HG03060 (cell line): ENCODE results near the gene HES4.
"Not testable (repeated sequence)": the region's sequence is repeated elsewhere in the genome, so short reads cannot be mapped to it uniquely, and the experiment has no call there.

ENCODE experiments used
- ATAC-seq: cut with Tn5 transposase; IDR thresholded peaks from one replicate; pipeline ENCODE4 v1.9.1; 2021; ENCODE audit warnings: low read depth, moderate number of reproducible peaks; ENCODE audit not compliant: unreplicated experiment

Gene HES4

DNA sequence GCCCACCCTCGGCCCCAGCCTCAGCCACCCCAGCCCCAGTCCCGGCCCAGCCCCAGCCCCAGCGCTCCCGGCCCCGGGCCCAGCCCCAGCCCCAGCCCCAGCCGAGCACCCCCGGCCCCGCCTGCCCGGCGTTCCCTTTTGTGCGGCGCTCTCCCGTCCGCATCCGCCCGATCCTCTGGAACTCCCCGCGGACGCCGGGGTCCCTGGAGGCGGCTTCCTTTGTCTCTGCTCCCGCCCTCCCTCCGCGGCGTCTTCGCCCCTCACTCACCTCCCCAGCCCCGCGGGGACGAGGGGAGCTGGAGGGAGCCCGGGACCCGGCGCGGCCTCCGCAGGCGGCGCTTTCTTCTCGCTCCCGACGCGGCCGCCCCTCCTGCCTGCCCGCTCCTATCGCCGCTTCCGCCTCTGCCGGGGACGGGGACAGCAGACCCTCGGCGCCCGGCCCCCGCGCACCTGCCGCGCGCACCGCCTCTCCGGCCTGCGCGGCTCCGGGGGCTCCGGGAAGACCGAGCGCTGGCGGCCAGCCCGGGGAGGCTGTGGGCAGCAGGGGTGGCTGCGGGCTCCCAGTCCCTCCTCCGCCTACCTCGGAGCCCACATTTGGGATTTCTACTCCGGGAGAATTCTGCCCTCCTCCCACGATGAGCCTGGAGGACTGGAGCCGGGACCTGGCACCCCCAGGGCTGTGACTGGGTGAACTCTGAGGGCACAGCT lies 34.0 kb upstream of the HES4 start:
- no peak for ATAC-seq

DNA sequence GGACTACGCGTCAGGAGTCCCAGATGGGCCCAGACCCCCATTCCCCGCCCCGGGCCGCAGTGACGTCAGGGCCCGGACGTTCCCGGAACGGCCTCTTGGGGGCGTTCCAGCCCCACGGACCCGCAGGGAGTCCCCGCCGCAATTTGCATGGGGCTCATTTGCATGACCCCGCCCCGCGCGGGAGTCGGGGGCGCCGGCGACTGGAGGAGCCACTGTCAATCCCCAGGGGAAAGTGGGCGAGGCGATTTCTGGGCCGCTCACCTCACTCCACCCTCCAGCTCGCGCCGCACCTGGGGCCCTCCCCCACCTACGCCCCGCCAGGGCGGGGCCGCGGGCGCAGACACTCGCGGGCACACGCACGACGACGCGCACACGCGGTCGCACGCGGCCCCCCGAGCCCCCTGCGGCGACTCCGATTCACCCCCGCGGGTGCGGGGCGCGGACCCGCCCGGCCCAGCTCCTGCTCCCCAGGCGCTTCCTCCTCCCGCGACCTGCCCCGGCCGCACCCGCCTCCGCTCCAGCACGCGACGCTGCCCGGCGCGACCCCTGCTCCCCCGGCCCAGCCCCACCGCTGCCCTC lies 33.2 kb upstream of the HES4 start:
- peak; percentile 77 for ATAC-seq

DNA sequence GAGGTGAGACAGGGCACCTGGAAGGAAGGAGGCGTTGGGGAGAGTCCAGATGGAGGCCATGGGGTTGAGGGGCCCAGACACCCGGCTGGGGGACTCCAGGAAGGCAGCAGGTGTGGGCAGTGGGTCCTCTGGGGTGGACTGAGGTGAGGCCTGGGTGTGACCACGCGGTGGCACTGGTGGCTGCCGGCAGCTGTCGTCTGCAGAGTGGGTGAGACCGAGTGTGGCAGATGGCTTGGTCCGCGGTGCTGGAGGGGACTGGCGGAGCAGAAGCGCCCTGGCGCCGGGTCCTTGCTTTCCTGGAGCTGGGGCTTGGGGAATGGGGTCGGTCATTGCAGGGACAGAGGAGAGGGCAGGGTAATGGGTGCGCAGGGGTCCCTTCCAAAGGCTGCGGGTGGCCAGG lies 32.5 kb upstream of the HES4 start:
- ATAC-seq, result no peak

DNA sequence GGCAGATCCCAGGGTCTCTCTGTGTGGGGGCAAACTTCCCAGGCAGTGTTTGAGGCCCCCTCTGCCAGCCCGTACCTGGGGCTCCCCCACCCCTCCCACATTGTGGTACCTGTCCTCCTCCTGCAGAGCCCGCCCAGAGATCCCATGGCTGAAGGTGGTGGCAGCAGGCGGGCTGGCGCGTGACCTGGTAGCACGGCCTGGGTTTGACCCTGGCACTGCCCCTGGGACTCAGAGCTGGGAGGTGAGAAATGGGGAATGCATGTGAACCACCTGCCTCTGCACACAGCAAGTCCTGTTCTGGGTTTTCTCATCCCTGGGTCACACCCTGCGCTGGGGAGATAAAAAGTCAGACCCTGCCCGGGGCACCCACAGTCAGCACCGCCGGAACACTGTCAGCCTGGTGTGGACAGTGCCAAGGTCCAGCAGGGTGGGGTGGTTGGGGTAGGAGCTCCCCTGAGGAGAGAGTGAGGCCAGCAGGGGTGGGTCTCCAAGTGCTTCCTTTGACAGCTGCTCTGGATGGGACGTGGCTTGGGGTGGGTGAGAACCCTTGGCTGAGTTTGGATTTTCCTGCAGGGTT lies 31.9 kb upstream of the HES4 start:
- ATAC-seq, result no peak

DNA sequence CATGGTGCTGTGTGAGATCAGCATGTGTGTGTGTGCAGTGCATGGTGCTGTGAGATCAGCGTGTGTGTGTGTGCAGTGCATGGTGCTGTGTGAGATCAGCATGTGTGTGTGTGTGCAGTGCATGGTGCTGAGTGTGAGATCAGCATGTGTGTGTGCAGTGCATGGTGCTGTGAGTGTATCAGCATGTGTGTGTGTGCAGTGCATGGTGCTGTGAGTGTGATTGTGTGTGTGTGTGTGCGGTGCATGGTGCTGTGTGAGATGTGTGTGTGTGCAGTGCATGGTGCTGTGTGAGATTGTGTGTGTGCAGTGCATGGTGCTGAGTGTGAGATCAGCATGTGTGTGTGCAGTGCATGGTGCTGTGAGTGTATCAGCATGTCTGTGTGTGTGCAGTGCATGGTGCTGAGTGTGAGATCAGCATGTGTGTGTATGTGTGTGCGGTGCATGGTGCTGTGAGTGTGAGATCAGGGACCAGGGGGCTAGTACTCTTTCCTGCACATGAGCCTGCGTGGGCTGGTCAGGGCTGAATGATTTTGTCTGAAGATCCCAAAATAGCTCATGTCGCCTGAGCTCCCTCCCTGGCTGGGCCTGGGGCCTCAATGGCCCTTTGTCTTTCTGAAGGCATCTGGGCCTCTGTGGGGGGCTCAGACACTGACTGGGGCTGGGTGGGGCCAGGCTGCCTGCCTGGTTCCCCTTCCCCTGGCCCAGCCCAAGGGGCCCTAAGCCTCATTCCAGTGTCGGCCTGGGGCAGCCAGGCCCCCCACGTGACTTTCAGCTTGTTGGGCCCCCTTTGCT lies 31.2 kb upstream of the HES4 start:
- not testable (repeated sequence) for ATAC-seq

DNA sequence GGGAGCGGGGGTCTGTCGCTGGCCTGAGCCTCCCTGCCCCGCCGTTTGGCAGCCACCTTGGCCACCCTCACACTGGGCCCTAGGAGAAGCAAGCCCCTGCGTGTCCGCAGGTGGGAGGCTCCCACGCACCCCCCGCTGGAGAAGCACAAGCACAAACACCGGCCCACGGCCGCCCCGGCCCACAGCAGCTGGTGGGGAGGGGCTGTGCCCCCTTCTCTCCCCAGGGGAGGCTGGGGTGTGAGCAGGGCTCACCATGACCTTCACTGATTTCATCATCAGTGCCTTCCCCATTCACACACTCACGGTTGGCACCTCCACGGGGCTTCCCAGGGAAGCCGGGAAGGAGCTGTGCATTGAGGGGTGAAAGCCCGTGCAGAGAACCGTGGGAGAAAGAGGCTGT lies 27.9 kb upstream of the HES4 start:
- no peak for ATAC-seq

DNA sequence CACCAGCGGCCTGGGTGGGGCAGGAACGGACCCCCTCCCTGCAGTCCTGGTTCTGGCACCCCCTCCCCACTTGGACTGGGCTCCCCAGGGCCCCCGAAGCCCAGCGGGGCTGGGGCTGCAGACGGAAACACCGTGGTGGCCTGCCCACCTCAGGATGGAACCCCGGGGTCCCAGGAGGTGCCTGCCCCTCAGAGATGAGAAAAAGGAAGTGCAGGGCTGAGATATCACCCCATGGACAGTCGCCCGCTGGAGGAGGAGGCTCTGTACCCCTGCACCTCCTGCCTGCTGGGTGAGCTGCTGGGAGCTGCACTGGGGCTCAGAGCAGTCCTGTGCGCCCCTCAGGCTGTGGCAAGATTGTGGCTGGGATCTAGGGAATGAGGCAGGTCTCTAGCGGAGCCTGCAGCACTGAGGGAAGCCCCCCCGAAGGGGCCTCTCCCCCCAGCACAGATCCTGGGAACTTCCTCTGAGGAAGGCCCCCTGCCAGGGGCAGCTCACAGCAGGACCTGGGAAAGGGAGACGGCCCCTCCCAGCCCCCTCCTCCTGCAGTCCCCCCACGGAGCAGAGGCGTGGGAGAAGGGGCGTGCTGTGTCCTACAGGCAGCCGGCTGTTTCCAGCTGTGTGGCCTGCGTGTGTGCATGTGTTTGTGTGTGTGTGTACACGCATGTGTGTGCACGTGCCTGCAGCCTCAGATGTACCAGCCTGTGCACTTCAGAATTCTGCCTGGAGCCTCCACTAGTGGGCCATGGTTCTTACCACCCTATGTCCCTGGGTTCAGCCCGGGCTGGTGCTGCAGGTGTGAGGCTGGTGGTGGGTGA lies 26.9 kb upstream of the HES4 start:
- ATAC-seq, result no peak

DNA sequence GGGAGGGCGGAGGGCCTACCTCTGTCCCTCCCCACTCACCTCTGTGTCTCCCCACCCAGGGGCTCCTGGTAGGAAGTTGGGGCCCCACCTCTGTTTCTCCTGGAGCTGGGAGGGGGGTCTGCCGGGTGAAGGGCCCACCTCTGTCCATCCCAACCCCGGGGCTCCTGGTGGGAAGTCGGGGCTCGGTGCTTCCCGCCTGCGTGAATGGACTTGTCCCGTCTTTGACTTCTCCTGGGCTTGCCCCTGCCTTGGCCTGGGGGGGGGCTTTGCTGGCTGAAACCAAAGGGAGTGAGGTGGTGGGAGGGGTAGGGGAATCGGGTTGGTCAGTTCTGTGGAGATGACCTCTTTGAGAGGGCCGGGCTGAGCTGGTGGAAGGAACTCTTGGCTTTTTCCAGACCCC lies 25.8 kb upstream of the HES4 start:
- ATAC-seq, result no peak

DNA sequence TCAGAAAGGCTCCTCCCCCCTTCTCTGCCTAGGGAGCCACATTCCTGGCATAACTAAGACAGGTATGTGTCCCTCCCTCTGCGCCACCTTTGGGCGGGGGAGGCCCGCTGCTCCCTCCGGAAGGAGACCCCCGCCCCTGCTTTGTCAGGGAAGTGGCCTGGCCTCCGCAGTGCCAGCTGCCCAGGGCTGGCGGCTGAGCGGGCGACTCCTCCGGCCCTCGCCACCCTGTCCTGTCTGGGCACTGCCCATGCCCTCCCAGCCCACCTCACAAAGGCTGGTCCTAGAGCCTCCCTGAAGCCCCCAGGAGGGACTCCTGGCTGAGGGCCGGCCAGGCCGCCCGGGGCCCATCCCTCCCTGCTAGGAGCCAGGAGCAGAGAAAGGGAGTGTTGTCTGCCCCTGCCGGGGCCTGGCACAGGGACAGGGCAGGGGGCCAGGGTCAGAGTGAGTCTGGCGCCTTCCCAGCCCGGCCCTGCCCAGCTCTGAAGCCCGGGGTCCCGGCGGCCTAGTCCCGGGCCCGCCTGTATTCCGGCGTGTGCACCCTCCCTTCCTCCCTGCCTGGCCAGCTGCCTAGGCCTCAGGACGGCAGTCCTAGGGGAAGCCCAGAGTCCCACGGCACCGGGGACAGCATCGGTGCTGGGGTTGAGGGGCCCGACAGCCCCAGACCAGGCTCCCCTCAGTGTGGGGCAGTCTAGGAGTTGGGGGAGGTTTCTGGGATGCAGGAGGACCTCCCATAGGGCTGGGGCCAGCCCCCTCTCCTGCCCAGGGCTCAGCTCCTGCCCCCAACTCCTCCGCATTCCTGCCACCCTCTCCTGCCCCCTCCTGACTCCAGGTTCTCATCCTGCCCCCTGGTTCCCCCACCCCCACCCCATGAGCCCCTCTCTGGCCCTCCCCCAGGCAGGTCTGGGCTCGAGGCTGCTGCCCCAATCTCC lies 25.1 kb upstream of the HES4 start:
- no peak for ATAC-seq

DNA sequence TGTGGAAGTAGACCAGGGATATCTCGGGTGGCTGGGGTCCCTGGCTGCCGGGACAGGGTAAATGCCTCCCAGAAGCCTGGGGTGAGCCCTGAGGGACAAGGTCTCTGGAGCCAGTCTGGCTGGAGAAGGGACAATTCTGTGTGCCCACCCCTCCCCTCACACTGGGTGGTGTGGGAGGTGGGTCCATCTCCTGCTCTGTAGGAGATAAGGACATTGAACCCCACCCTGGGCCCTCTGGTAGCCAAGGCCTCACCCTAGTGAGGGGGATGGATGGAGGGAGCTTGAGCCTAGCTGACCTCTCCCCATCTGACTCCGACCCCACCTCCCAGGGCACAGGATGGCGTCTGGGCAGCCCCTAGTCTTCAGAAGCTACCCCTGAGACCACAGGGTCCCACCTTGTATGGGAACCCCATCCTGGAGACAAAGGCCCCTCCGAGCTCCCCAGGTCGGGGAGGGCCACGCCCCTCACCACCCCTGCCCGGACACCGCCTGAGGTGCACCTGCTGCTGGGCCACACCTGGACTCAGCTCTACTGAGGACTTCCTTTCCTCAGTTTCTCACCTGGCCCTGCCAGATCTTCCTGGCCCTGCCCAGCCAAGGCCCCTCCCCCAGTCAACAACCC lies 24.4 kb upstream of the HES4 start:
- no peak for ATAC-seq

DNA sequence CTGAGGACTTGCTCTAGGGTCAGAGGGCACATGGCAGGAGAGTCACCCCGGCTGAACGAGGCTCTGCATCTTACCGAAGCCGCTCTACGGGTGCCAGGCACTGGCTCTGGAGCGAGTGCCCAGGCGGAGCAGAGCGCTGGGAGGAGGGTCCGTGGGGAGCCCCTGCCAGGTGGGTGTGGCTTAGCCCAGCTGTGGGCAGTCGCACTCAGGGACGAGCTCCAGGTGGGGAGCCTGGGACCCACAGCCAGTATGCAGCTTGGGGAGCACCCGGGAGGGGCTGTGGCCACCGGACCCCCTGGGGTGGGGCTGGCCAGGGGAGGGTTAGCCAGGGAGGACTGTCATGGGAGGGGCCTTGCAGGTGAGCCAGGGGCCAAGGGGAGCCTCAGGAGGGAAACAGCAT lies 23.8 kb upstream of the HES4 start:
- no peak for ATAC-seq

DNA sequence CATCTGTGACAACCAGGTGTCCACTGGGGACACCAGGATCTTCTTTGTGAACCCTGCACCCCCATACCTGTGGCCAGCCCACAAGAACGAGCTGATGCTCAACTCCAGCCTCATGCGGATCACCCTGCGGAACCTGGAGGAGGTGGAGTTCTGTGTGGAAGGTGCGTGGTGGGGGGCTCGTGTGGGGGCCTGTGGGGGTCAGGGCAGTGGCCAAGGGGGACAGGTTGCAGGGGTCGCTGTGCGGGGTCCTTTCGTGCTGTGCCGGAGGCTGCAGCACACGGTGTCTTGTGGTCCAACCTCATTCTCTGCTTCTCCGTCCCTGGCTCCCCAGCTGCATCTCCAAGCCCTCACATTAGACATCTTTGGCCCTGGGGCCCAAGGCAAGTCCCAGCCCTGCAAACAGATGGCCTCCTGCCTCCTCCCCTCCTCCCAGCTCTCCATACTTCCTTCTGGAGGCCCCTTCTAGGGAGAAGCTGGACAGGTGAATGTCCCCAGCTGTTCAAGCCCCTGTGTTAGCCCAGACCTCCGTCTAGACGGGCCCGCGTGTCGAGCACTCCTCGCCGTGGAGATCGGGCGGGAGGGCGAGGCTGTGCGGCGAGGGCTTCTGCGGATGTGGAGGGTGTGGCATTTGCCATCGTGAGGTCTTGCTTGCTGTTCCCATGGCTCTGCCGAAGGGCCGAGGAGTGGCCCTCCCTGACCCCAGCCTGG lies 22.6 kb upstream of the HES4 start:
- no peak for ATAC-seq

DNA sequence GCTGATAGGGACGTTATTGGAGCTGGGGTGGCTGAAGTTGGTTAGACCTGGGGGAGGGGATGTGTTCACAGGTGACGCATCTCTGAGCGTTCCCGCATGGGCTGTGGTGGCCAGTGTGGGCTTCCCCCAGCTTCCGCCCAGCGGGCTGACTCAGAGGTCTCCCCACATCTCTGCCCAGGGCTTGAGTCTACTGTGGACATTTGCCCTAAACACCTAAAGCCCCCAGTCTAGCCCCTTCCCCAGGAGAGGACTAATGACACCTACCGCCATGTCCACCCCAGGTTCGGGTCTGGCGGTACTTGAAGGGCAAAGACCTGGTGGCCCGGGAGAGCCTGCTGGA lies 22.0 kb upstream of the HES4 start:
- no peak for ATAC-seq

DNA sequence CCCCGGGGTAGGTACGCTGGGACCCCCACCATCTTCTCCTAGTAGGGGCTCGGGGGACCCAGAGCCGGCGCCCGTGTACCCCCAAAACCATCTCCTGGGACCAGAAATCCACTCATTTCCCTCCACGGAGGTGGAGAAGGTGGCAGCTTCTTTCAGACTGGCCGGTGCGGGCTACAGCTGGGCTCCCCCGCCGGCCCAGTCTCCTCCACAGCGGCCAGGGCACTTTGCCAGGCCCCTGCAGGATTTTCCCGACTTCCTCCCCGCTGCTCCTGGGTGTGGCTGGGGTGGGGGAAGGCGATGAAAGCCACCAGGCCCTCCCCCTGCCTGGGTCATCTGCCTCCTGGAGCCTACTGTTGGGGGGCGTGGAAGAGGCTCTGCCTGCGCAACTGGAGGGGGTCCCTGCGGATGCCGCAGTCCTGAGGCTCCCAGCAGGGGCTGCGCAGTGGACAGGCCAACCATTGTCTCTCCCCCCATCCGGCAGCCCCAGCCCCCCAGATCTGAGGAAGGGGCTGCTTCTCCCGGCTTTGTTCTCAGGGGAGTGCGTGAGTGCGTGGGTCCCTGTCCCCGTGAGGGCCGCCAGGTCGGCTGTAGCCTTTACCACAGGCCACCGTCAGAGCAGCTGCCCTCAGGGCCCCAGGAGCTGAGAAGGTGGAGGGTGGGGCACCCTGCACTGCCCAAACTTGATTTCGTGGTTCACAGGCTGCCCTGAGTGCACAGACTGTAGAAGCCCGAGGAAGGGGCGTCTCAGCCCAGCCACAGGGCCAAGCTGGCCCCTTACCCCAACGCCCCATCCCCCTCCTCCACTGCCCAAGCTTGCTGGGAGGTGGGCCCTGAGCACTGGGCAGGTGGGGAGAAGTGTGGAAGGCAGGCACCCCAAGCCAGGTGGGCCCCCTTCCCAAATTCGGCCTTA lies 21.4 kb upstream of the HES4 start:
- no peak for ATAC-seq

DNA sequence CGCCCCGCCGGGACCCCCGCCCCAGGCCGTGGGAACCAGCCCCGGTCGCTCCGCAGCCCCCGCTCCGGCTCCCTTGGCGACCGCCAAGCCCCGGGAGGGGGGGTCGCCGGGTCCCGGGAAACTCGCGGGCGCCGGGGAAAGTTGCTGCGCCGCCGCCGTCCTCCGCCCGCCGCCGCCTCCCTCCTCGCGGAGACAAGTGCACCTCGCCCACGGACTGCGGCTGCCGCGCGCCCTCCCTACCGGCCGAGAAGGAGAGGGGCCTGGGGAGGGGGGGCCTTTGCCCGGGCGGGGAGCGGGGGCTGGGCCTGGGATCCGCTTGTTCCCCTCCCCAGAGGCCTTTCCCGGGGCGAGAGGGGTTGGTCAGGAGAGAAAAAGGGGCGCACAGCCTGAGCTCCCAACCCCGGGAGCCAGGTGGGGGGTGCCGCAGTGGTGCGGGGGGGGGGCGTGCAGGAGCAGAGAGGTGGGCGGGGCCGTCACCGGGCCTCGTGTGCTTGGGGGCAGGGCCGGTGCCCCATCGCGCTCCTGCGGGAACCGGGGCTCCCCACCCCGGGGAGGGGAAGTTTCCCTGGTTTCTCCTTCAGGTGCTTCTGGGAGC lies 20.6 kb upstream of the HES4 start:
- ATAC-seq, result no peak

DNA sequence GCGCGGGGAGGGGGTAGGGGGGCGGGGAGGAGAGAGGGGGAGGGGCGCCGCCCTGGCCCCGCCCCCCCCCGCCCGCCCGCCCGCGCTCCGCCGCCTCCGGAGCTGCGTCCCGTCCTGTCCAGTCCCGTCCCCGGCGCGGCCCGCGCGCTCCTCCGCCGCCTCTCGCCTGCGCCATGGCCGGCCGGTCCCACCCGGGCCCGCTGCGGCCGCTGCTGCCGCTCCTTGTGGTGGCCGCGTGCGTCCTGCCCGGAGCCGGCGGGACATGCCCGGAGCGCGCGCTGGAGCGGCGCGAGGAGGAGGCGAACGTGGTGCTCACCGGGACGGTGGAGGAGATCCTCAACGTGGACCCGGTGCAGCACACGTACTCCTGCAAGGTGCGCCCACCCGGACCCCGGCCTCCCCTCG lies 20.1 kb upstream of the HES4 start, which contains the start of gene AGRN:
TSS of gene AGRN (plus strand) at position 121 of the 405 bp plus-strand sequence. CDS start at position 174, 53 bp downstream.
- no peak for ATAC-seq
